CD4-positive, alpha-beta T cell (primary cell): Measurements from ENCODE around the gene PARP12. TPM values are rescaled to one million over a fixed set of nuclear protein-coding genes. Genes with fewer than 3 reads are reported as not detected.

Source experiments
- ATAC-seq: fragments of 200-7000 bp; cut with Tn5 transposase; one replicate; pipeline ENCODE4 v1.10.0; 2022; ENCODE audit warnings: mild to moderate bottlenecking; ENCODE audit not compliant: poor library complexity
- CTCF ChIA-PET: fragments of 350-600 bp; sonication (Branson Sonifier 250); formaldehyde crosslinking; loops from one replicate; lab custom pipeline; 2021; ENCODE audit warnings: antibody characterized with exemption, inconsistent platforms; lab: Charles Lee
- POLR2A ChIA-PET: fragments of 350-600 bp; sonication (Branson Sonifier 250); formaldehyde crosslinking; loops from one replicate; lab custom pipeline; 2021; ENCODE audit warnings: antibody characterized with exemption, inconsistent platforms; lab: Charles Lee
- DNase-seq, 14 experiments: peaks; one replicate each; pipeline ENCODE4 v3.0.0-alpha.2; 2013 to 2020; ENCODE audit warnings: mixed read lengths in 2 of 14
- H3K27ac ChIP-seq, 2 donors: one replicate each; pipeline versions ENCODE4 v1.5.1 to v1.7.0; 2013; ENCODE audit warnings: low read length in 2 of 2, low read depth in 1 of 2, mild to moderate bottlenecking in 1 of 2
- H3K27me3 ChIP-seq, 2 experiments: 1 replicate in 1 of 2; 2 replicates in 1 of 2; pipeline versions ENCODE4 v1.6.1 to v1.7.0; 2013; ENCODE audit warnings: low read length in 2 of 2, control low read depth in 1 of 2, mild to moderate bottlenecking in 1 of 2, moderate library complexity in 1 of 2; ENCODE audit not compliant: insufficient read depth in 2 of 2, control insufficient read depth in 1 of 2
- H3K36me3 ChIP-seq: one replicate; pipeline ENCODE4 v1.6.1; 2013; ENCODE audit warnings: low read length, control low read depth; ENCODE audit not compliant: insufficient read depth
- H3K4me1 ChIP-seq: one replicate; pipeline ENCODE4 v1.6.1; 2013; ENCODE audit warnings: low read length, control low read depth; ENCODE audit not compliant: insufficient read depth
- H3K4me3 ChIP-seq: one replicate; pipeline ENCODE4 v1.5.1; 2013; ENCODE audit warnings: mild to moderate bottlenecking, low read length, moderate library complexity
- H3K9me3 ChIP-seq, 2 experiments: 1 replicate in 1 of 2; 2 replicates in 1 of 2; pipeline versions ENCODE4 v1.6.1 to v1.7.0; 2013; ENCODE audit warnings: low read length in 2 of 2, mild to moderate bottlenecking in 2 of 2, control low read depth in 1 of 2, moderate library complexity in 1 of 2; ENCODE audit not compliant: control insufficient read depth in 1 of 2, insufficient read depth in 1 of 2
- H3K27ac Mint-ChIP-seq: one replicate; pipeline ENCODE4 v1.8.0; 2020; ENCODE audit warnings: mixed read lengths
- H3K27me3 Mint-ChIP-seq: one replicate; pipeline ENCODE4 v1.8.0; 2021; ENCODE audit warnings: mixed read lengths
- H3K36me3 Mint-ChIP-seq: one replicate; pipeline ENCODE4 v1.8.0; 2021; ENCODE audit warnings: low read depth, mixed read lengths
- H3K4me1 Mint-ChIP-seq: one replicate; pipeline ENCODE4 v1.8.0; 2021; ENCODE audit warnings: low read depth, mixed read lengths
- H3K4me3 Mint-ChIP-seq: one replicate; pipeline ENCODE4 v1.8.0; 2020; ENCODE audit warnings: mild to moderate bottlenecking, mixed read lengths
- H3K9me3 Mint-ChIP-seq: one replicate; pipeline ENCODE4 v1.8.0; 2020; ENCODE audit warnings: mixed read lengths
- CTCF ChIP-seq: fragments of 200-600 bp; IDR thresholded peaks from one replicate; pipeline ENCODE4 v1.8.0; 2022; ENCODE audit warnings: antibody characterized with exemption, mild to moderate bottlenecking
- intact Hi-C, 2 experiments: fragments of 100-400 bp; cut with DNase I in 1 of 2; cut with micrococcal nuclease in 1 of 2; formaldehyde crosslinking; loops; one replicate each; pipeline versions ENCODE4 v1.15.1 to v1.9.0; 2023 to 2025; cut with DNase I, micrococcal nuclease
- total RNA-seq, 174 experiments: library from RNA in 2 of 174; stranded (reverse) in 2 of 174; gene quantifications; one replicate each; pipeline ENCODE4 v1.2.3 and lab custom pipeline; 2021 to 2026

The PARP12 gene
- total RNA-seq, 2 experiments from 2014 or later = 76.7 to 78.5 TPM

GRCh38 chr7:140093375-140093774 is 30.6 kb upstream of the PARP12 start:
- H3K27ac Mint-ChIP-seq = no peak overlapping the region
- ChIA-PET CTCF (no interaction called here), POLR2A (no interaction called here)
- Histone ChIP-seq H3K36me3 (peaks cover 78% of the 10 kb centered on the region), H3K9me3 (no peaks in the 10 kb centered on the region), H3K27ac (no peak overlapping the region), H3K4me1 (no peaks in the 10 kb centered on the region), H3K4me3 (no peak overlapping the region), H3K27me3 (no peaks in the 10 kb centered on the region)
- no peaks in the 10 kb centered on the region for H3K27me3 Mint-ChIP-seq
- DNase-seq (no peak), ATAC-seq (no peak)
- H3K9me3 Mint-ChIP-seq = no peaks in the 10 kb centered on the region
- peaks cover 86% of the 10 kb centered on the region for H3K36me3 Mint-ChIP-seq
- intact Hi-C loops = no loop called here
- TF ChIP-seq CTCF = no peak
- H3K4me1 Mint-ChIP-seq = no peaks in the 10 kb centered on the region
- H3K4me3 Mint-ChIP-seq = no peak overlapping the region

DNA sequence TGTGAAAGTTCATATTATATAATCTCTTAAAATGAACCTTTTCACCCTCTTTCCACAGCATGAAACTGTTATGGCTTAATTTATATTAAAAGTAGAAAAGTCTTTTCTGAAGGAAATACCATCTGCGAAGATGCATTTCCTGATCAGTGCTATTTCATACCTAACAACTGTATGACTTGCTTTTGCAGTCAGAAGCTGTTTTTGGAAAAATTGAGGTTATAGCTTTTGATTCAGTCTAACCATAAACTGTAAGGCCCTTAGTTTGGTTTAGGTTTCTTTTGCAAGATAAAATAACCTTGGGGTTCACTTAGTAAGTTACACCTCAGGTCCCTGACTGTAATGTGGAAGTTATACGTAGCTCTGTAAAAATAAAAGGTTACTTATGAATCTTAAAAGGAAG is 22.7 kb upstream of the PARP12 start:
- ChIA-PET CTCF (interaction anchor here (1.0 to 1.2 kb wide), 2 partner anchors 22 to 27 kb away, joined by 3 to 4 read pairs; partner anchors contain the start of gene PARP12), POLR2A (interaction anchor here (1.1 kb wide), 1 partner anchor 22 kb away, joined by 3 read pairs; the partner anchor contains the start of gene PARP12)
- intact Hi-C loops = no loop called here

DNA sequence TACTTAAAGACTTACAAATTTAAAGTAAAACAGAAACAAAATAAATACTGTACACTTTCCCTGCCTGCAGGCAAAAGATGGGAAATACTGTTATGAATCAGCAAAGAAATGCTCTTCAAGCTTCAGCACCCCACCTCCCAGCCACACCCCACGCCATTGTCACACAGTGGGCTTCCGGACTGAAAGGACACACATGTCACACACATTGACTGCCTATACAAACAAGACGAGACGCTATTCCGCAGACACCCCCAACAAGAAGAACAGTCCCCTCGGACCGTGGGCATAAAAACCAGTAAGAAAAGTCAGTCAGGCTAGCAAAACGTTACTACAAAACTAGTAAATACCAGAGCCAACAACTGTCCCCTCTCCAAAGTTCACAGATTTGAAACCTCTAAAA is 22.2 kb upstream of the PARP12 start:
- Histone ChIP-seq H3K4me1 (peaks cover 10% of the 10 kb centered on the region), H3K27ac (peak overlapping the region; percentile 30 to 33), H3K27me3 (no peaks in the 10 kb centered on the region), H3K9me3 (no peaks in the 10 kb centered on the region), H3K4me3 (no peak overlapping the region), H3K36me3 (peaks cover 4% of the 10 kb centered on the region)
- DNase-seq (peak in 5 of 14 experiments; percentile 18 to 54 (median 36)), ATAC-seq (peak; percentile 54)
- H3K4me1 Mint-ChIP-seq = peaks cover 40% of the 10 kb centered on the region
- peak overlapping the region; percentile 2 for H3K4me3 Mint-ChIP-seq
- intact Hi-C loops = no loop called here
- ChIA-PET CTCF (interaction anchor here (1.0 to 1.2 kb wide), 2 partner anchors 22 to 26 kb away, joined by 3 to 4 read pairs; partner anchors contain the start of gene PARP12), POLR2A (no interaction called here)
- no peaks in the 10 kb centered on the region for H3K27me3 Mint-ChIP-seq
- peaks cover 11% of the 10 kb centered on the region for H3K36me3 Mint-ChIP-seq
- no peak for TF ChIP-seq CTCF
- H3K9me3 Mint-ChIP-seq = no peaks in the 10 kb centered on the region
- peak overlapping the region; percentile 69 for H3K27ac Mint-ChIP-seq

More for the DNA sequence above, 22.7 kb upstream of the PARP12 start:
- Histone ChIP-seq H3K36me3 (peaks cover 7% of the 10 kb centered on the region), H3K9me3 (no peaks in the 10 kb centered on the region), H3K4me1 (peaks cover 10% of the 10 kb centered on the region), H3K27me3 (no peaks in the 10 kb centered on the region), H3K27ac (peak overlapping the region; percentile 30 to 33), H3K4me3 (no peak overlapping the region)
- Mint-ChIP-seq H3K4me1 (peaks cover 40% of the 10 kb centered on the region), H3K27ac (peak overlapping the region; percentile 69), H3K9me3 (no peaks in the 10 kb centered on the region), H3K4me3 (no peak overlapping the region), H3K27me3 (no peaks in the 10 kb centered on the region), H3K36me3 (peaks cover 14% of the 10 kb centered on the region)
- TF ChIP-seq CTCF = no peak
- ATAC-seq (peak; percentile 41), DNase-seq (no peak)
